ENCODE results near the gene FAAP100.
"Not testable (repeated sequence)": the region's sequence is repeated elsewhere in the genome, so short reads cannot be mapped to it uniquely, and the experiment has no call there.

Gene FAAP100, protein sequence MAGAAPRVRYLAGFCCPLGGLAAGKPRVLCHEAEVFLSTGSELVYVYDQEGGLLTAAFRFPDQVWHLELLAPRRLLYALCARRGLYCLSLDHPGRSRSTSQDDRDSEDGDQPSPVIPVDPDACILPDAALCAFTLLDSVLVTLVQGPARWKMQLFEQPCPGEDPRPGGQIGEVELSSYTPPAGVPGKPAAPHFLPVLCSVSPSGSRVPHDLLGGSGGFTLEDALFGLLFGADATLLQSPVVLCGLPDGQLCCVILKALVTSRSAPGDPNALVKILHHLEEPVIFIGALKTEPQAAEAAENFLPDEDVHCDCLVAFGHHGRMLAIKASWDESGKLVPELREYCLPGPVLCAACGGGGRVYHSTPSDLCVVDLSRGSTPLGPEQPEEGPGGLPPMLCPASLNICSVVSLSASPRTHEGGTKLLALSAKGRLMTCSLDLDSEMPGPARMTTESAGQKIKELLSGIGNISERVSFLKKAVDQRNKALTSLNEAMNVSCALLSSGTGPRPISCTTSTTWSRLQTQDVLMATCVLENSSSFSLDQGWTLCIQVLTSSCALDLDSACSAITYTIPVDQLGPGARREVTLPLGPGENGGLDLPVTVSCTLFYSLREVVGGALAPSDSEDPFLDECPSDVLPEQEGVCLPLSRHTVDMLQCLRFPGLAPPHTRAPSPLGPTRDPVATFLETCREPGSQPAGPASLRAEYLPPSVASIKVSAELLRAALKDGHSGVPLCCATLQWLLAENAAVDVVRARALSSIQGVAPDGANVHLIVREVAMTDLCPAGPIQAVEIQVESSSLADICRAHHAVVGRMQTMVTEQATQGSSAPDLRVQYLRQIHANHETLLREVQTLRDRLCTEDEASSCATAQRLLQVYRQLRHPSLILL

DNA sequence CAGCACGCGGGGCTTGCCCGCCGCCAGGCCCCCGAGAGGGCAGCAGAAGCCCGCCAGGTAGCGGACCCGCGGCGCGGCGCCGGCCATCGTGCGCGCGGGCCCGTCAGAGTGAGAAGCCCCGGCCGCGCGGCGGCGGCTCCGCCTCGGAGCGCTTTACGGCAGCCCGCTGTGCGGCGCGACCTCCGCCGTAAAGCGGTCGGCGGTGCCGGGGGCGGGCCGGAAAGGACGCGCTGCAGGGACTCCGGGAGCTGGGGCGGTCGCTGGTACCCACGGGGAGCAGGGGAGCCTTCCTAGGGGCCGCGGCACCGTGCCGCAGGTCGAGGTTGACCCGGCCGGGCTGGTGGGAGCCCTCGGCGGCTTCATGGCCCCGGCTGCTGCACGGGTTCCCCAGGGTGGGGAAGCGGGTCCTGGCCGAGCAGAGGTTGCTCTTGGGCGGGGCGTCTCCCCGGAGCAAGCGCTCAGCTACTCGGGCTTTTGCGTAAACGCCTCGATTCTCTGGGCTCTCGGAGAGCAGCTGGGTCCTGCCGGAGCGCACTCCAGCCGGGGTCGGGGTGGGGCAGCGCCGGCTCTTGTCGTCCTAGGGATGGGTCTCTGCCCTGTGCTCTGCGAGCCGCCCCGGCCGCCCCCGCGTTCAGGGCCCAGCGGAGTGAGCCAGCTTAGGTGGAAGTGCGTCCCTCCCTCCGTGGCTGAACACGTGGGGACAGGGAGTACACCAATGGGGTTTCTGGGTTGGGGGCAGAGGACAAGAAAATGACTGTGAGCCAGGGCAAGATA is at the start of gene FAAP100:
Gene FAAP100, minus strand, starts transcription at position 110 of the 774 bp plus-strand sequence. Its CDS starts 23 bp downstream, at position 87.
- Mint-ChIP-seq H3K4me3 (peak within 1 kb of the TSS; percentile 87), H3K9me3 (no peaks in the 10 kb centered on the region), H3K36me3 (peaks cover 77% of the 10 kb centered on the region), H3K27ac (peak within 1 kb of the TSS; percentile 89), H3K4me1 (peaks cover 45% of the 10 kb centered on the region)
- ATAC-seq: peak; percentile 75
- peak; percentile 88 to 94 for DNase-seq (ENCODE audit: low spot score in 2 of 2)

DNA sequence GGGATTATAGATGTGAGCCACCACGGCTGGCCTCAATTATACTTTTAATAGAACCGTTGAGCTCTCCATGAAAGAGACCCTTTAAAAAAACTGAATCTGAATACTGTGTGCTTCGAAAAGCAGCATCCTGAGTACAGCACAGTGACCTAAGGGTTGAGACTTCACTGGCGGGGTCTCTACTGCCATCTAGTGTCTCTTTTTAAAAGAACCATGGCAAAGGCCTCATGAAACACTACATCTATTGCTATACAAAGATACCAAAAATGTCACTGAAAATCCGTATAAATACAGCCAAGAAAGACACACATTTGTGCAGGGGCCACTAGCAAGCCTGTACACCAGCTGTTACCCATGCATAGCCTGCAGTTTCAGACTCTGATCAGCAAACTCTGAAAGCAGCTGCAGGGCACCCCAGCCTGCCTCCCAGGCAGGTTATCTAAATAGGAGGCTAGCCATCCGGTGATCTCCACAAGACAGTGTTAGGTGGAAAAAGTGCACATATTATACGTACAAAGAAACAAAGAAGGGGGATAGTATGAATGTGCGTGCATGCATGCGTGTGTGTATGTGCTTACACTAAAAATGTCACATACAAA is 49.5 kb upstream of the FAAP100 start:
- Mint-ChIP-seq H3K9me3 (no peaks in the 10 kb centered on the region), H3K4me1 (peaks cover 8% of the 10 kb centered on the region), H3K36me3 (peaks cover 100% of the 10 kb centered on the region), H3K4me3 (no peak overlapping the region), H3K27ac (no peak overlapping the region)
- DNase-seq (ENCODE audit: low spot score in 2 of 2): peak; percentile 21 to 56
- peak; percentile 92 for ATAC-seq

DNA sequence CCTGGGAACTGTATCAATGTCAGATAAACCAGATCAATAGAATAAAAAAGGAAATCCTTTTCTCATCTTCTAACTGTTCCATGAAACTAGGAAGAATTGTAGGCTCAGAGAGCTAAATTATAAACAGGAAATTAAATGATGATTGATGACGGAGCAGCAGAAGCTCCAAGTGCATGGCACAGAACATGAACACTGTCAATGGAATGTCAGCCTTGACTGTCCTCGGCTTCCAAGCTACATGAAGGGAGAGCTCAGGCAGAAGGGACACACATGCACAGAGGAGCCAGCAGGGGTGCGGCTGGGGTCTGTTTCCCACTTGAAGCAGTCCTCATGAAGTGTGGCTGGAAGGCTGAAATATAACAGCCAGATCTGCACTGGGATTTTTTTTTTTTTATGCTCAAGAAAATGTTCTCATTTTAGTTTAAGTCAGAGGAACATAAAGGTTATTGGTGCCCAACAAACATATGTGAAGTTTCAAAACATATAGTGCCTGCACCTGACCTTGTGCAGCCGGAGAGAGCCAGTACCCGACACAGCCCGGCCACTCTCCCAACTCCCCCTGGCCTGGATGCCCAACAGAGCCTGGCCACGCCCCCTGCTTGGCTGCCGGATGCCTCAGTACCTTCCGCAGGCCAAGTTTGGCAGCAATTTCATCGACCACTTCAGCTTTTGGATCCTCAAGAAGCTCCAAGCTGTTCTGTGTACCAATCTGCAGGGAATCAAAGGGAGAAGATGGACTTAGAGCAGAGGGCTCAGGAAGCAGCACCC is 47.8 kb upstream of the FAAP100 start:
- Mint-ChIP-seq H3K4me1 (peaks cover 8% of the 10 kb centered on the region), H3K36me3 (peaks cover 100% of the 10 kb centered on the region), H3K27ac (no peak overlapping the region), H3K9me3 (no peaks in the 10 kb centered on the region), H3K4me3 (no peak overlapping the region)
- DNase-seq (ENCODE audit: low spot score in 2 of 2): no peak
- no peak for ATAC-seq

DNA sequence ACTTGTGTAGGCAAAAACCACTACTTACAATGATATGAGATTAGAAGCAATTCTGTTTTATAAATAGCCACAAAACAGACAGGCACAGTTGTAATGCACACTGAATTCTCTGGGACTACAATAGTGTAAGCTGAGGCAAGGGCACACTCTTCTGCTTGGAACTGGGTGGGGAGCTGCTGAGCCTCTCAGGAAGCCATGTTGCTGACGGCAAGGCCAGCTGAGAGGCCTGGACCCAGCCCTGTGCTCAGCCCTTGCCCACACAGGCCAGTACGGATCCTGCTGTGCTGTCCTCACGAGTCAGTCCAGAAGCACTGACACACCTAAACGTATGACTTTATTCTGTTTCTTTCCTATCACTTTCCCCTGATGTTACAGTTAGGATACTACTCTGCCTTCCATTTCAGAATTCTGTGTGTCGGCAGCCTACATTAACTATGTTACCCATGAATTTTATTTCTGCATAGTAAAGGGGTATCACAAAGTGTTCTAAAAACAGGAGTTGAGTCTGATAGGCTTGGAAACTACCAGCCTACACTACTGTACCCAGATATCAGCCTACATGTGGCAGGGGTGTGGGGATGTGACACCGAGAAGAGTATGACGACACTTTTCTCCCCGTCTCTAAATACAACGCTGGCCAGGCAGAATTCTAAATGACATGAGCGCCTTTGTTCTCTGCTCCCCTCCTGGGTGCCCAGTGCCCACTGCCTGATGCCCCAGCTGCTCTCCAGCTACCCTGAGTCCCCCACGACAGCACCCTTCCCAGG is 41.1 kb upstream of the FAAP100 start:
- ATAC-seq: no peak
- DNase-seq (ENCODE audit: low spot score in 2 of 2): no peak
- peak overlapping the region; percentile 27 for H3K27ac Mint-ChIP-seq
- H3K4me3 Mint-ChIP-seq: no peak overlapping the region
- H3K9me3 Mint-ChIP-seq: no peaks in the 10 kb centered on the region
- peaks cover 100% of the 10 kb centered on the region for H3K36me3 Mint-ChIP-seq
- H3K4me1 Mint-ChIP-seq: no peaks in the 10 kb centered on the region

DNA sequence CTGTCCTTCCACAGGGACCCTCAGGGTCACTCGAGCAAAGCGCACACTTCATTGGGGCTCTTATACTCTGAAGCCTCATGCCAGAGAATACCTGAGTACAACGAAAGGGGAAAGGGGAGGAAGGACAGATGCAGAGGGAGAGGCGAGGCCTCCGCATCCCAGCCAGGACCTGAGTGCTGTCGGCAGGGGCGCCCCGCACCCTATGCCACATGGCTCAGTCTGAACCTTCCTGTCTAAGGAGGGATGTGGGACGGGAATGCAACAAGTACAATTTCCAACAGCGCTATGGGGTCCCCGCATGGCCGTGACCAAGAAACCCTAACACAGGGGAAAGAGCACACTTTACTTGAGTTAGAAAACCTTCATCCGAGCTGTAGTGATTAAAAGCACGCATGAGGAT is 39.8 kb upstream of the FAAP100 start:
- H3K36me3 Mint-ChIP-seq: peaks cover 100% of the 10 kb centered on the region

DNA sequence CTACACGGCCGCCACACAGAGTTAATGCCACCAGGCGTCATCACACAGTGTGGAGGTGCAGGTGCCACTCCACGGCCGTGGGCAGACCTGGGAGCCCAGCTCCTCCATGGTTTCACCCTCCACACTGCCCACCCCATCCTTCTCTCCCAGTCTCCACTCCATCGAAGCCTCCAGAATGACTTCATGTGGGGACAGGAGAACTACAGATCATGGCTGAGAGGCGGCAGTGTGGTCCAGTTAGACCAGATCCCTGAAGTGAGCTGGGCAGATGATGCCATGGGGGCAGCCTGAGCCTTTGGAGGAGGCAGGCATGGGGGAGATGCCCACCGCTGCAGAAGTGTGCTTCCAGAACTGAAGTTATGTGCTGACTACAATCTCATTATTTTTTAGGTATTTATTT is 38.0 kb upstream of the FAAP100 start:
- no peak for ATAC-seq
- DNase-seq (ENCODE audit: low spot score in 2 of 2): no peak
- no peak overlapping the region for H3K27ac Mint-ChIP-seq
- no peak overlapping the region for H3K4me3 Mint-ChIP-seq
- H3K36me3 Mint-ChIP-seq: peaks cover 100% of the 10 kb centered on the region
- no peaks in the 10 kb centered on the region for H3K9me3 Mint-ChIP-seq
- no peaks in the 10 kb centered on the region for H3K4me1 Mint-ChIP-seq

More for the DNA sequence above, 39.8 kb upstream of the FAAP100 start:
- Mint-ChIP-seq H3K4me3 (no peak overlapping the region), H3K9me3 (no peaks in the 10 kb centered on the region), H3K27ac (no peak overlapping the region), H3K4me1 (no peaks in the 10 kb centered on the region)
- ATAC-seq (no peak), DNase-seq (ENCODE audit: low spot score in 2 of 2) (no peak)

DNA sequence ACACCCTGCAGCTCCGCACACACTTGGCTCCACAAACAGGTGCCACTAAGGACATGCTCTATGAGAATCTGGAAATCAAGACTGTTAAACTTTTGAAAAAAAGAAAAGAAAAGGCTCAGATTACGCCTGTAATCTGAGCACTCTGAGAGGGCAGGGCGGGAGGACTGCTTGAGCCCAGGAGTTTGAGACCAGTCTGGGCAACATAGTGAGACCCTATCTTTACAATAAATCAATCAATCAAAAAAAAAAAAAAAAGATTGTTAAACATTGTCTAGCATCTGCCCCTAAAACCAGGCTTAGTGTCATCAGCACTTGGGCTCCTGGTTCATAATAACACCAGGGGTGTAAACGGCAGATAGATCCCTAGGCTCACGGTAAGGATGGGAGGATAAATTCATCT is 37.5 kb upstream of the FAAP100 start:
- ATAC-seq (no peak), DNase-seq (ENCODE audit: low spot score in 2 of 2) (no peak)
- H3K9me3 Mint-ChIP-seq: no peaks in the 10 kb centered on the region
- no peak overlapping the region for H3K27ac Mint-ChIP-seq
- H3K36me3 Mint-ChIP-seq: peaks cover 100% of the 10 kb centered on the region
- no peak overlapping the region for H3K4me3 Mint-ChIP-seq
- no peaks in the 10 kb centered on the region for H3K4me1 Mint-ChIP-seq

DNA sequence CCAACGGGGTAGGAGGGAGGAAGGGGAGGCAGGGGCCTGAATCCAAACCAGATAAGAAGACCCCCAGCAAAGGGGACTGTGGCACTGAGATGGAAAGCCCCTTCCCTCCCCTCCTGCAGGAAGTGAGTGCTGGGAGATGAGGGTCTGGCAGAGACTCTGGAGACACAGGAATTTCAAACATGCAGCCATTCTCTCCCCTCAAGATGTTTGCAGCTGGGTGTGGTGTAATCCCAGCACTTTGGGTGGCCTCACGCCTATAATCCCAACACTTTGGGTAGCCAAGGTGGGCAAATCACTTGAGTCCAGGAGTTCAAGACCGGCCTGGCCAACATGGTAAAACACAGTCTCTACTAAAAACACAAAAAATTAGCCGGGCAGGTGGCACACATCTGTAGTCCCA is 33.9 kb upstream of the FAAP100 start:
- Mint-ChIP-seq H3K36me3 (peaks cover 100% of the 10 kb centered on the region), H3K9me3 (no peaks in the 10 kb centered on the region), H3K4me1 (no peaks in the 10 kb centered on the region), H3K27ac (no peak overlapping the region), H3K4me3 (no peak overlapping the region)
- no peak for DNase-seq (ENCODE audit: low spot score in 2 of 2)
- ATAC-seq: no peak

DNA sequence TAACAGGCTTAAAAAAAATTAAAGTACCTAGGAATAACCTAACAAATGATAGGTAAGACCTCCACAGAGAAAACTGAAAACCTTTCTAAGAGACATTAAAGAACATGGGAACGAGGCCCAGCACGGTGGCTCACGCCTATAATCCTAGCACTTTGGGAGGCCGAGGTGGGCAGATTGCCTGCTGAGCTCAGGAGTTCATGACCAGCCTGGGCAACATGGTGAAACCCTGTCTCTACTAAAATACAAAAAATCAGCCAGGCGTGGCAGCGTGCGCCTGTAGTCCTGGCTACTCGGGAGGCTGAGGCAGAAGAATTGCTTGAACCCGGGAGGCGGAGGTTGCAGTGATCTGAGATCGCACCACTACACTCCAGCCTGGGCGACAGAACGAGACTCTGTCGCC is 32.6 kb upstream of the FAAP100 start:
- not testable (repeated sequence) for H3K27ac Mint-ChIP-seq; ATAC-seq; H3K9me3 Mint-ChIP-seq; DNase-seq (ENCODE audit: low spot score in 2 of 2); H3K4me3 Mint-ChIP-seq
- H3K36me3 Mint-ChIP-seq: peaks cover 93% of the 10 kb centered on the region
- peaks cover 11% of the 10 kb centered on the region for H3K4me1 Mint-ChIP-seq

DNA sequence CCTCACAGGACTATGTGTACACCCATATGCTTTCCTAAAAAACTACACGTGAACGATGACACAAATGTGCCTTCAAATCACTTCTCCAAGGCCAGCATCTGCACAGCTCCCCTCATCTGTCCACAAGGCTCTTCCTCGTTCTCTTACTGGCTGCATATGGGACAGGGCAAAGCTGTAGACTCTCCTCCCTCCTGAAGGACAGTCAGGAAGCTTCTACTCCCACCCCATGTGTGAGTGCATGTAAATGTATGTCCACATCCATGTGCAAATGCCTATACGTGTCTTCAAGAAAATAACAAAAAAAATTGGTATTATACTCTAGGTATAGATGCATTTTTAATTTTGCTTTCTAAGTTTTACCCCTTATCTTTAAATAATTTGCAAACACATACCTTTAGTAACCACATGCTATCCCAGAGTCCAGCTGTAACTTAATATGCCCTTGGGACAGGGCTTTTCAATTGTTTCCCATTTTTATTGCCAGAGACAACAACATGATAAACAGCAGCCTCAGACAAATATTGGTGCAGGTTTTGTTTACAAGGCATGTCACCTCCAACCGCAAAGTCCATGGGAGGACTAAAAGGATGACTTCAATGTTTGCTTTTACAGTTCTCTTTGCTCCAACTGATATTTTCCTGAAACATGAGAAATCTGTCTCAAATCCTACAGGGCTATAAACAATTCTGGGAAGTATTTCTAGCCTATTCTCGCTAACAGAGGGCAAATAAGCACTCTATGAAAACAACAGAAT is 31.6 kb upstream of the FAAP100 start:
- no peak for ATAC-seq
- H3K27ac Mint-ChIP-seq: peak overlapping the region; percentile 83
- peaks cover 17% of the 10 kb centered on the region for H3K4me1 Mint-ChIP-seq
- no peak overlapping the region for H3K4me3 Mint-ChIP-seq
- DNase-seq (ENCODE audit: low spot score in 2 of 2): no peak
- peaks cover 84% of the 10 kb centered on the region for H3K36me3 Mint-ChIP-seq
- H3K9me3 Mint-ChIP-seq: no peaks in the 10 kb centered on the region

DNA sequence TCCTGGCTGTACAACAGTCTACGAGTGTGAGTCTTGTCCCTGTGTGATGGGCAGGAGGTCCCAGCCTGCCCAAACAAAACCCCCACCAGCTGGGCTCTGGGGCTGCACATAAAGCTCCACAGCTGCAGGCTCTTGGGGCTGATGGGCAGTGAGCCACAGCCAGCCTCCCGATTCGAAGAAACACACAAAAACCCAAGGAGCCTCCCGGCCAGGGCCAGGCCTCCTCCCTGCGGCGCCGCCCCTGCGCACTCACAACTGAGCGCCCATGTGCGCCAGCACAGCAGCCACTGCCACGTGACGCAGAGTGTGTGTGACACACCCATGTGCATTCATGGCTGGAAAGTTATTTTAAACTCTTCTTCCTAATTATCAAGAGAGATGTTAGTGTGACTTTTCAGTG is 30.6 kb upstream of the FAAP100 start:
- Mint-ChIP-seq H3K4me3 (no peak overlapping the region), H3K4me1 (peaks cover 26% of the 10 kb centered on the region), H3K36me3 (peaks cover 80% of the 10 kb centered on the region), H3K9me3 (no peaks in the 10 kb centered on the region), H3K27ac (no peak overlapping the region)
- no peak for ATAC-seq
- DNase-seq (ENCODE audit: low spot score in 2 of 2): no peak

DNA sequence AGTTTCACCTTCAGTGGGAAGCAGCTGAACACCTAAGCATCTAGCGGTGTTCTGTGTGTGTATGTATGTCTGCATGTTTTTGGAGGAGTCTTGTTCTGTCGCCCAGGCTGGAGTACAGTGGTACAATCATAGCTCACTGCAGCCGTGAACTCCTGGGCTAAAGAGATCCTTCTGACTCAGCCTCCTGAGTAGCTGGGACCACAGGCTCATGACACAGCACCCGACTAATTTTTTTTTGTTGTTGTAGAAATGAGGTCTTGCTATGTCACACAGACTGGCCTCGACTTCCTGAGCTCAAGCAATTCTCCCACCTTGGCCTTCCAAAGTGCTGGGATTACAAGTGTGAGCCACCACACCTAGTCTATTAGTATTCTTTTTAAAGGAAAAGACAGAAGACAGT is 30.2 kb upstream of the FAAP100 start:
- peaks cover 76% of the 10 kb centered on the region for H3K36me3 Mint-ChIP-seq
- H3K27ac Mint-ChIP-seq: no peak overlapping the region
- no peaks in the 10 kb centered on the region for H3K9me3 Mint-ChIP-seq
- ATAC-seq (peak; percentile 39), DNase-seq (ENCODE audit: low spot score in 2 of 2) (no peak)
- no peak overlapping the region for H3K4me3 Mint-ChIP-seq
- H3K4me1 Mint-ChIP-seq: peaks cover 30% of the 10 kb centered on the region

DNA sequence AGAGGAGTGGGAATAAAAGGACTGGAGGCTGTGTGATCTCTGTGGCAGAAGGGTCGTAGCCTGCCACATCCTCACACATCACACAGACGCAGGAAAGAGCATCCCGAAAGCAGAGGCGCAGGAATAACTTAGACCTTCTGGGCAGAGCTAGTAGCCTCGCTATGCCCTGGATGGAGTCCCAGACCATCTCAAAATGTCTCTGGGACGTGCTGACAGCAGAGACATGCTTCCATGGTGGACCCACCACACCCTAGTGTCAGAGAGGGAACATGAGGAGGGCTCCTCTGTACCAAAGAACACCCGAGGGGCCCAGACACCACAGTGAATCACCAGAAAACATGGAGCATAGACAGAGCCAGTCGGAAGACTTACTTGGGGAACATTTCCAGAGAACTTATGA is 29.6 kb upstream of the FAAP100 start:
- Mint-ChIP-seq H3K4me3 (no peak overlapping the region), H3K4me1 (peaks cover 33% of the 10 kb centered on the region), H3K36me3 (peaks cover 70% of the 10 kb centered on the region), H3K9me3 (no peaks in the 10 kb centered on the region), H3K27ac (no peak overlapping the region)
- ATAC-seq (no peak), DNase-seq (ENCODE audit: low spot score in 2 of 2) (no peak)
